Transverse colon (tissue), 4 donors: ENCODE measurements around the gene FOXP1. TPM values are rescaled to one million over a fixed set of nuclear protein-coding genes. Genes with fewer than 3 reads are reported as not detected.

Experiments used
- DNase-seq: peaks from one replicate; pipeline ENCODE4 v3.0.0-alpha.2; 2019
- H3K27ac ChIP-seq, 4 donors: fragments of 200-600 bp; sonication (generic); 2 replicates each; pipeline ENCODE4 v1.5.1; 2016 to 2018; ENCODE audit warnings: inconsistent platforms in 4 of 4
- H3K27me3 ChIP-seq: fragments of 200-600 bp; sonication (generic); 2 replicates; pipeline ENCODE4 v1.5.1; 2017; ENCODE audit warnings: inconsistent platforms
- H3K36me3 ChIP-seq, 4 donors: fragments of 200-600 bp; sonication (generic); 2 replicates each; pipeline ENCODE4 v1.5.1; 2017 to 2019; ENCODE audit warnings: inconsistent platforms in 4 of 4
- H3K4me1 ChIP-seq, 4 donors: fragments of 200-600 bp; sonication (generic); 2 replicates each; pipeline ENCODE4 v1.5.1; 2017 to 2020; ENCODE audit warnings: inconsistent platforms in 4 of 4
- H3K4me3 ChIP-seq, 4 donors: fragments of 200-600 bp; sonication (generic); 1 replicate in 1 of 4; 2 replicates in 3 of 4; pipeline versions ENCODE4 v1.5.1 to v1.6.1; 2017 to 2019; ENCODE audit warnings: inconsistent platforms in 4 of 4
- H3K9me3 ChIP-seq, 2 donors: fragments of 200-600 bp; sonication (generic); 2 replicates each; pipeline ENCODE4 v1.5.1; 2017 to 2019; ENCODE audit warnings: inconsistent platforms in 2 of 2
- EP300 ChIP-seq: sonication (generic); formaldehyde crosslinking; IDR thresholded peaks from one replicate; pipeline ENCODE4 v1.6.1; 2017; ENCODE audit warnings: antibody characterized with exemption, low read depth
- POLR2A ChIP-seq: fragments of 450-650 bp; IDR thresholded peaks from one replicate; pipeline ENCODE4 v1.6.1; 2016; ENCODE audit warnings: antibody characterized with exemption, mild to moderate bottlenecking, moderate library complexity
- POLR2AphosphoS5 ChIP-seq, 3 donors: sonication (generic); formaldehyde crosslinking; IDR thresholded peaks; one replicate each; pipeline ENCODE4 v1.6.1; 2016; ENCODE audit warnings: antibody characterized with exemption in 3 of 3
- WGBS, 2 donors: methylation state at CpG; one replicate each; pipeline ENCODE4 v1.1.5; 2018; ENCODE audit warnings: low coverage in 1 of 2; 5-methylcytosine and 5-hydroxymethylcytosine counted together
- in situ Hi-C, 4 donors: fragments of 200-750 bp; cut with MboI; loops; one replicate each; pipeline versions ENCODE4 v1.15.0 to v1.15.1; 2017; ENCODE audit warnings: low sequenced_read_pairs in 3 of 4, low pct_ligation_motif_present in 1 of 4, low pct_unique_long_range_greater_than_20kb in 1 of 4
- intact Hi-C: fragments of 100-400 bp; cut with DNase I; formaldehyde crosslinking; loops from one replicate; pipeline ENCODE4 v1.15.1; 2023; ENCODE audit warnings: low total_unique reads
- total RNA-seq, 4 donors: library from RNA; depleted of rRNA; stranded (reverse); fragments of >200 nt; gene quantifications; one replicate each; pipeline ENCODE4 v1.1.0, GENCODE V29; 2016
- TF ChIP-seq, protein P1 (sequence below), 5 experiments: fragments of 200-600 bp in 3 of 5; fragments of 450-650 bp in 2 of 5; sonication (generic) in 3 of 5; IDR thresholded peaks; 1 replicate in 2 of 5; 2 replicates in 3 of 5; pipeline ENCODE4 v1.5.1; 2016 to 2017; ENCODE audit warnings: antibody characterized with exemption in 5 of 5, inconsistent platforms in 3 of 5, mild to moderate bottlenecking in 2 of 5, moderate library complexity in 1 of 5

Gene FOXP1
- total RNA-seq, 4 donors from 2014 or later = 102 to 260 (median 150) TPM

DNA sequence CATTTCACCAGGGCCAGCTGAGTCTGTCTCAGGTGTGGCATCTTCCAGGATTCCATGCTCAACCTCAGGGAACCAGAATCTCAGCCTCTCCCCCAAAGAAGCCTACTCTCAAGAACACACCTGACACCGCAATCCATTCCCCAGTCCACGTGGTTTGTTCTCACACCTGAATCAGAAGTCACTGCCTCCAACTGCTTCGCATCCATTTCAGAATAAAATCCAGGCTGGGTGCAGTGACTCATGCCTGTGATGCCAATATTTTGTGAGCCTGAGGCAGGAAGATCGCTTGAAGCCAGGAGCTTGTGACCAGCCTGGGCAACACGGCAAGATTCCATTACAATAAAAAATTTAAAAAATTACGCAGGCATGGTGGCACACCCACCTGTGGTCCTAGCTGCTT is 212.2 kb downstream of the FOXP1 start:
- Histone ChIP-seq H3K27ac (no peak overlapping the region), H3K27me3 (no peaks in the 10 kb centered on the region), H3K4me1 (peaks cover 0 to 22% (median 4%) of the 10 kb centered on the region in 4 donors), H3K4me3 (no peak overlapping the region), H3K36me3 (no peaks in the 10 kb centered on the region), H3K9me3 (no peaks in the 10 kb centered on the region)
- intact Hi-C loops = no loop called here
- TF ChIP-seq POLR2AphosphoS5 (IDR thresholded peaks at IDR 0.05) = no peak
- WGBS, 2 donors = 93% methylated on average over 3 to 6 of the region's 6 CpGs
- in situ Hi-C loops = no loop called here
- no peak for DNase-seq

DNA sequence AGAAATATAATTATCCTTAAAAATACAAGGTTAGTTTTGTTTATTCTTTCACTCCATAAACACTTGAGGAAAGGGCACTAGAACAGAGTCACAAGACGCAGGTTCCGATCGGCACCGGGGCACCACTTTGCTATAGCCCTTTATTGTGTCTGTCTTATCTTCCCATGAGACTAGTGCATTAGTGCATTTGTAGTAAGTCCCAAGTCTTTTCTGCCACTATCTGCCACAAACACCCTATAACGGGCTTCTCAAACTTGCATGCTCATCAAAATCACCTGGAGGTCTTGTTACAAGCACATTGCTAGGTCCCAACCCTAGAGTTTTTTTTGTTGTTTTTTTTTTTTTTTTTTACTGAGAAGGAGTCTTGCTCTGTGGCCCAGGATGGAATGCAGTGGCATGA is 213.1 kb downstream of the FOXP1 start:
- Histone ChIP-seq H3K4me1 (peaks cover 0 to 22% (median 4%) of the 10 kb centered on the region in 4 donors), H3K9me3 (no peaks in the 10 kb centered on the region), H3K36me3 (no peaks in the 10 kb centered on the region), H3K27me3 (no peaks in the 10 kb centered on the region), H3K4me3 (no peak overlapping the region), H3K27ac (peak overlapping the region in 2 of 4 donors; percentile 48 to 52)
- TF ChIP-seq POLR2AphosphoS5 (IDR thresholded peaks at IDR 0.05) (no peak), EP300 (no peak), POLR2A (no peak)
- TF ChIP-seq, protein P1, sequence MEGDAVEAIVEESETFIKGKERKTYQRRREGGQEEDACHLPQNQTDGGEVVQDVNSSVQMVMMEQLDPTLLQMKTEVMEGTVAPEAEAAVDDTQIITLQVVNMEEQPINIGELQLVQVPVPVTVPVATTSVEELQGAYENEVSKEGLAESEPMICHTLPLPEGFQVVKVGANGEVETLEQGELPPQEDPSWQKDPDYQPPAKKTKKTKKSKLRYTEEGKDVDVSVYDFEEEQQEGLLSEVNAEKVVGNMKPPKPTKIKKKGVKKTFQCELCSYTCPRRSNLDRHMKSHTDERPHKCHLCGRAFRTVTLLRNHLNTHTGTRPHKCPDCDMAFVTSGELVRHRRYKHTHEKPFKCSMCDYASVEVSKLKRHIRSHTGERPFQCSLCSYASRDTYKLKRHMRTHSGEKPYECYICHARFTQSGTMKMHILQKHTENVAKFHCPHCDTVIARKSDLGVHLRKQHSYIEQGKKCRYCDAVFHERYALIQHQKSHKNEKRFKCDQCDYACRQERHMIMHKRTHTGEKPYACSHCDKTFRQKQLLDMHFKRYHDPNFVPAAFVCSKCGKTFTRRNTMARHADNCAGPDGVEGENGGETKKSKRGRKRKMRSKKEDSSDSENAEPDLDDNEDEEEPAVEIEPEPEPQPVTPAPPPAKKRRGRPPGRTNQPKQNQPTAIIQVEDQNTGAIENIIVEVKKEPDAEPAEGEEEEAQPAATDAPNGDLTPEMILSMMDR (IDR thresholded peaks at IDR 0.05) = no peak
- intact Hi-C loops = no loop called here
- WGBS, 2 donors = 80 to 85% methylated on average over 5 of the region's 5 CpGs
- DNase-seq = no peak
- in situ Hi-C loops = no loop called here

DNA sequence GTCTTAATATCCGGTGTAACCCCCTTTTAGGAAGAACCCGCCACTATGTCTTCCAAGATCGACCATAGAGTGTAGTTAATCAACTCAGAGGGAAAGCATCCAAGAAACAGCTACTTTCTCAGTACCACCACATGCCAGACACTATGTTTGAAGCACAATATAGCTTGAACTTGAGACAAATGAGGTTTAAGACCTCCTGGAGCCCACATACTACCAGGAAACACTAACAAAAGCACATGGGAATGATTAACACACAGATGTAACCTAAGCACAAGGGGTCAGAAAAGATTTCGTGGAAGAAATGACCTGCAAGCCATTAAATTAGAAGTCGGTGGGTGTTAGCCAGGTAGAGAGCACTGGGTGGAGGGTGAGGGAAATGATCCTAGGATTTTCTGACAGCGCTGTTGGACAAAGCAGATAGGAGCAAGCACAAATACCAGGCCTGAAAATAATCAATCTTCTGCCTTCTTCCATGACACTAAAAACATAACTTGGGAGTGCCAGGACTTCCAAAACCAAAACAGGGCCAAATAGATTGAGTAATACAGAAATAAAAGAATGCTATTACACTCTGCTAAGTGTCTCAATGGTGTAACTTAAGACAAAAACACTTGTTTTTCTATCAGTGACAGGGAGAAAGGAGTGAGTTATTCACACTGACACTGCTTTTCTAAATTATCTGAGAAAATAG is 213.7 kb downstream of the FOXP1 start:
- no peaks in the 10 kb centered on the region for H3K36me3 ChIP-seq

DNA sequence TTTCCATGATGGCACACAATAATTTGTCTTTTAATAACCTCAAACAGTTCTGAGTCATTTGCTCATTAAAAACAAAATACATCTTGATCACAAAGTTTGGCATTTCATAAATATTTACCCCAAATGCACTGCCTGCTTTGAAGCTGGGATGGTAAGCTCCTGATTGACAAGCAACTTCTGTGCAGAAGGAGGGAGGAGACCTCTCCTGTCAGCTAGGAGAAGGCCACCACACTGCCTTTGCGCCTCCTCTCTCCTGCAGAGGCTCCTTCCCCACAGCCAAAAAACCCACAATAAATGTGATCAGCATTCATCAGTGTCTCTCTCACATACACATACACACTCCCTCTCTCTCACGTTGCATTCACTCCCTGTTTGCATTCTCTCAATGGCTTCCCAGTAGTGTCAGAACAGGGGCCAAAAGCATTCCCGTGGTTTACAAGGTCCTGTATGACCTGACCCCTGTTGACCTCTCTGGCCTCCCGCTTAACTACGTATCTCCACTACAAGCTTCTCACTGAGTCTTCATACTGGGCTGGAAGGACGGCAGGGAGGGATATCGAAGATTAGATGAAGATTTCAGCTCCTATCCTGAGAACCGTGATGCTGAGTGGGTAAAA is 216.4 kb downstream of the FOXP1 start:
- no peak for DNase-seq
- 86 to 87% methylated on average over 8 of the region's 8 CpGs for WGBS, 2 donors
- H3K4me3 ChIP-seq = no peak overlapping the region
- in situ Hi-C loops = no loop called here
- no peak overlapping the region for H3K27ac ChIP-seq
- peaks cover 0 to 16% (median under 1%) of the 10 kb centered on the region in 4 donors for H3K4me1 ChIP-seq
- H3K27me3 ChIP-seq = no peaks in the 10 kb centered on the region
- TF ChIP-seq EP300 (no peak), POLR2A (no peak), POLR2AphosphoS5 (IDR thresholded peaks at IDR 0.05) (no peak)
- TF ChIP-seq, protein P1 (IDR thresholded peaks at IDR 0.05) = no peak
- H3K36me3 ChIP-seq = no peaks in the 10 kb centered on the region
- H3K9me3 ChIP-seq = no peaks in the 10 kb centered on the region
- intact Hi-C loops = no loop called here

More for the DNA sequence above, 213.7 kb downstream of the FOXP1 start:
- no peak overlapping the region for H3K4me3 ChIP-seq
- DNase-seq = no peak
- H3K27me3 ChIP-seq = no peaks in the 10 kb centered on the region
- intact Hi-C loops = no loop called here
- TF ChIP-seq POLR2AphosphoS5 (IDR thresholded peaks at IDR 0.05) (peak in 2 of 3 donors; percentile 16 to 42), EP300 (no peak)
- in situ Hi-C loops = no loop called here
- WGBS, 2 donors = 77 to 80% methylated on average over 4 to 6 of the region's 6 CpGs
- peaks cover 0 to 22% (median 4%) of the 10 kb centered on the region in 4 donors for H3K4me1 ChIP-seq
- peak overlapping the region in 3 of 4 donors; percentile 15 to 68 (median 48) for H3K27ac ChIP-seq
- H3K9me3 ChIP-seq = no peaks in the 10 kb centered on the region

DNA sequence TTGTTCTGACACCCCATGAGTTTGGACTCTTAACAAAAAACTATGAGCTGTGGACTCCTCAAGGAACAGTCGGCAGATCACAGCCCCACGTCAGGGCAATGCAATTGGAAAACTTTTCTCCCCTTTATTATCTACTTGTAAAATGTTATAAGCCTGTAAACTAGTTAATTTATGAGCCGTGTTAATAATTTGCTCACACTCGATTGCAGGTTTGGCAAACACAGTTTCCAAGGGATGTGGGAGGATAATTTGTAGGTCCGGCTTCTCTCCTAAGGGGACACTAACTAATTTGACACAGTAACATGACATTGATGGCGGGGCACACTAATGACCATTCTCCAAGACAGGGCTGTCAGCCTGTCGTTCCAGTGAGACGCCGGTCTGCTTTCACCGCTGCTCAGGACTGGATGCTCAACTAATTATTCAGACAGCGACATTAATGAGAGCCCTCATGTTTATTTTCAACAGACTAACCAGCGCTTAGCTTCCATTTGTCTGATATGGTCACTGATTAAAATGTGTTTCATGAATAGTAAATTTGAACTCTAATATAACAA is 222.1 kb downstream of the FOXP1 start:
- TF ChIP-seq POLR2A = no peak
- no peak for TF ChIP-seq POLR2AphosphoS5 (IDR thresholded peaks at IDR 0.05)
- TF ChIP-seq, protein P1 (IDR thresholded peaks at IDR 0.05) = no peak
- TF ChIP-seq EP300 = no peak
- H3K4me3 ChIP-seq = no peak overlapping the region
- in situ Hi-C loops (no loop called here), intact Hi-C loops (no loop called here)
- no peaks in the 10 kb centered on the region for H3K9me3 ChIP-seq
- 72 to 80% methylated on average over 1 to 12 of the region's 12 CpGs for WGBS, 2 donors
- H3K4me1 ChIP-seq = no peaks in the 10 kb centered on the region
- no peaks in the 10 kb centered on the region for H3K27me3 ChIP-seq
- DNase-seq = no peak
- no peak overlapping the region for H3K27ac ChIP-seq
- no peaks in the 10 kb centered on the region for H3K36me3 ChIP-seq
